ENCODE results near the gene TRAF4. TPM values are rescaled to one million over a fixed set of nuclear protein-coding genes. Genes with fewer than 3 reads are reported as not detected.

The TRAF4 gene
- total and polyA plus RNA-seq, 9 of the 15 experiments (the other 6 are each of a cell fraction or from before 2014, with no cell fraction given) = 2.4 to 147 (median 72.4) TPM

DNA sequence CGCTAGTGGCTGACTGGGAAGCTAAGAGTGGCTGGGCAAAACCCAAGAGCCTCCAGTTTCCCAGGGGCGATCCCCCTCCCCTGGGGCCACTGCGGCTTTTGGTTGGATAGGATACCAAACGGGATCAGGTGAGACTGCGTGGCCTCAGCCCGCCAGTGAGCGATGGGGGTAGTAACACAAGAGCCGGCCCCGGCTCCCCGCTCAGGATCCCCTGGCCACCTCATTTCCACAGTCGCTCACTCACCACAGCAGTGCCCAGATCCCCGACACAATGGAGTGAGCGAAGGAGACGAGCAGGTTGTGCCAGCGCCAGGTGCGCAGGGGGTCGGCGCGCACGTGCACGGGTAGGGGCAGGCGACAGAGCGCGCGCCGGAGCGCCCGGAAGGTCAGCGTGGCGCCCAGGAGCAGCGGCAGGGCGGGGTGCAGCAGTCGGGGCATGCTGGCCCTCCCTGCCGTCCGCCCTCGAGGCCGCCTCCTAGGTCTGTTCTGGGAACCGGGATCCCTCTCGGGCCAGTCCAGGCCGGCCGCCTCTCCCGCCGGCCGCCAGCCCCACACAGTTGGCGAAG is 18.1 kb upstream of the TRAF4 start (continued):
- TF ChIP-seq, protein P1, sequence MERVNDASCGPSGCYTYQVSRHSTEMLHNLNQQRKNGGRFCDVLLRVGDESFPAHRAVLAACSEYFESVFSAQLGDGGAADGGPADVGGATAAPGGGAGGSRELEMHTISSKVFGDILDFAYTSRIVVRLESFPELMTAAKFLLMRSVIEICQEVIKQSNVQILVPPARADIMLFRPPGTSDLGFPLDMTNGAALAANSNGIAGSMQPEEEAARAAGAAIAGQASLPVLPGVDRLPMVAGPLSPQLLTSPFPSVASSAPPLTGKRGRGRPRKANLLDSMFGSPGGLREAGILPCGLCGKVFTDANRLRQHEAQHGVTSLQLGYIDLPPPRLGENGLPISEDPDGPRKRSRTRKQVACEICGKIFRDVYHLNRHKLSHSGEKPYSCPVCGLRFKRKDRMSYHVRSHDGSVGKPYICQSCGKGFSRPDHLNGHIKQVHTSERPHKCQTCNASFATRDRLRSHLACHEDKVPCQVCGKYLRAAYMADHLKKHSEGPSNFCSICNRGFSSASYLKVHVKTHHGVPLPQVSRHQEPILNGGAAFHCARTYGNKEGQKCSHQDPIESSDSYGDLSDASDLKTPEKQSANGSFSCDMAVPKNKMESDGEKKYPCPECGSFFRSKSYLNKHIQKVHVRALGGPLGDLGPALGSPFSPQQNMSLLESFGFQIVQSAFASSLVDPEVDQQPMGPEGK (CRISPR knock-in tag; IDR thresholded peaks at IDR 0.05; ENCODE audit: borderline replicate concordance) = peak; percentile 10; the same call in 1 of the 2 replicates
- peak; percentile 99 for TF ChIP-seq RBM22 (IDR thresholded peaks at IDR 0.05; ENCODE audit: low read depth, low read length, poor library complexity, severe bottlenecking)
- TF ChIP-seq ESRRA (IDR thresholded peaks at IDR 0.05; ENCODE audit: borderline replicate concordance, low read depth) = peak; percentile 47
- no peak; a peak in 2 of 4 replicates for TF ChIP-seq SIN3A (IDR thresholded peaks at IDR 0.05; ENCODE audit: borderline replicate concordance in 2 of 2, control insufficient read depth in 1 of 2, low read depth in 2 of 2, low read length in 2 of 2)
- TF ChIP-seq IFI16 (CRISPR knock-in tag; IDR thresholded peaks at IDR 0.05) = no peak
- TF ChIP-seq DACH1 (IDR thresholded peaks at IDR 0.05; ENCODE audit: partially characterized antibody) = no peak
- TF ChIP-seq MTA3 (IDR thresholded peaks at IDR 0.05; ENCODE audit: borderline replicate concordance) = peak; percentile 82
- TF ChIP-seq, protein P2, sequence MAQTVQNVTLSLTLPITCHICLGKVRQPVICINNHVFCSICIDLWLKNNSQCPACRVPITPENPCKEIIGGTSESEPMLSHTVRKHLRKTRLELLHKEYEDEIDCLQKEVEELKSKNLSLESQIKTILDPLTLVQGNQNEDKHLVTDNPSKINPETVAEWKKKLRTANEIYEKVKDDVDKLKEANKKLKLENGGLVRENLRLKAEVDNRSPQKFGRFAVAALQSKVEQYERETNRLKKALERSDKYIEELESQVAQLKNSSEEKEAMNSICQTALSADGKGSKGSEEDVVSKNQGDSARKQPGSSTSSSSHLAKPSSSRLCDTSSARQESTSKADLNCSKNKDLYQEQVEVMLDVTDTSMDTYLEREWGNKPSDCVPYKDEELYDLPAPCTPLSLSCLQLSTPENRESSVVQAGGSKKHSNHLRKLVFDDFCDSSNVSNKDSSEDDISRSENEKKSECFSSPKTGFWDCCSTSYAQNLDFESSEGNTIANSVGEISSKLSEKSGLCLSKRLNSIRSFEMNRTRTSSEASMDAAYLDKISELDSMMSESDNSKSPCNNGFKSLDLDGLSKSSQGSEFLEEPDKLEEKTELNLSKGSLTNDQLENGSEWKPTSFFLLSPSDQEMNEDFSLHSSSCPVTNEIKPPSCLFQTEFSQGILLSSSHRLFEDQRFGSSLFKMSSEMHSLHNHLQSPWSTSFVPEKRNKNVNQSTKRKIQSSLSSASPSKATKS (CRISPR knock-in tag; IDR thresholded peaks at IDR 0.05) = no peak
- no peak for TF ChIP-seq ZNF778 (CRISPR knock-in tag; IDR thresholded peaks at IDR 0.05)
- no peak for TF ChIP-seq MEF2D (tag; conservative IDR thresholded peaks at IDR 0.05; ENCODE audit: low read depth)
- peak; percentile 72 for TF ChIP-seq HNRNPLL (IDR thresholded peaks at IDR 0.05; ENCODE audit: low read depth, low read length, poor library complexity, severe bottlenecking)
- TF ChIP-seq ZNF134 (CRISPR knock-in tag; conservative IDR thresholded peaks at IDR 0.05) = no peak
- peak; percentile 98 for TF ChIP-seq FIP1L1 (IDR thresholded peaks at IDR 0.05; ENCODE audit: low read depth, low read length, poor library complexity, severe bottlenecking)
- no peak for TF ChIP-seq FOXP4 (CRISPR knock-in tag; IDR thresholded peaks at IDR 0.05; ENCODE audit: borderline replicate concordance)
- no peak for TF ChIP-seq ZNF280A (IDR thresholded peaks at IDR 0.05; ENCODE audit: low read depth, partially characterized antibody)
- no peak for TF ChIP-seq NCOA6 (IDR thresholded peaks at IDR 0.05)
- TF ChIP-seq SIN3B (IDR thresholded peaks at IDR 0.05; ENCODE audit: low read depth) = no peak

All from K562 (cell line).